ENCODE measurements around the gene FAM124B.

- TF ChIP-seq POLR2A (IDR thresholded peaks at IDR 0.05; ENCODE audit: extremely low read depth, insufficient read length): no peak
- TF ChIP-seq CTCF (IDR thresholded peaks at IDR 0.05; ENCODE audit: low read depth, low read length): no peak
- TF ChIP-seq MYC (IDR thresholded peaks at IDR 0.05; ENCODE audit: low read depth, low read length): no peak
Measured at GRCh38 chr2:224379172-224379571, 22.7 kb downstream of the FAM124B start.
